Embryonic facial prominence (tissue), 1 donor: Measurements from ENCODE around the gene INTS4.
"Not testable (repeated sequence)": the region's sequence is repeated elsewhere in the genome, so short reads cannot be mapped to it uniquely, and the experiment has no call there.

ENCODE experiments used
- DNase-seq: peaks from one replicate; pipeline ENCODE4 v3.0.0-alpha.2; 2016; ENCODE audit errors: extremely low spot score

INTS4 gene

DNA sequence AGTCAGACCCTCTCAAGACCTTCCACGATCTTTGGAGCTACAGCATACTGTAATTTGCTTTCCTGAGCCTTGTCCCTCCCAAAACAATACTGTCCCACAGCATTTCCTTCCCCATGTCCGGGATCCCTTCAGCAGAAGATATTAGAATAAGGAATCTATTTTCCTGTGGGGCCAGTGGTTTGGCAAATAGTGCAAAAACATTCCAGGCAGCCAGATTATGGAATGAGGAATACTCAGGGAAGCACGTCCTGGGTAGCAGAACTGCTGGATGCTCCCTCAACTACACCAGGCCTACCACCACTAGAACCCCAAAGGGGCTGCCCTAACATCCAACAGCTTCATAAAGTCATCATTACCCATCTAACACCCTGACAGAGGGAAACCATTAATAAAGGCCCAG is 112.1 kb downstream of the INTS4 start:
- DNase-seq: no peak

DNA sequence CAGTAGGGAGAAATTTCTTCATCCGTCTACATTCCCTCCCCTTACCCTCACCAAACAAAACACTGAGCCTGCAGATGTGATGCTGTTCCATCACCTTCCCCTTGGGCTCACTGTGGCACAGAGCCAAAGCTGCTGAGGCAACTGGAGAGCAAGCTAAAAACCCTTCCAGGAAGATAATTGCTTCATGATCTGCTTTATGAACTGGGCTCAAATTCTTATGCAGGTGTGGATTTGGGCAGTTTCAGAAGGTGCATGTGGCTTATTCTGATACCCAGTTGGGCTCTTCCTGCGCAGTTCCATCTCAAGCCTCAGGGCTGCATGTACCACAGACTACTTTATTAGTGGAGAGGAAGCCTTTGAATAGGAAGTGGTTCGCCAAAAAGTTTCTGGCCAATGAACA is 115.2 kb downstream of the INTS4 start:
- DNase-seq: no peak

DNA sequence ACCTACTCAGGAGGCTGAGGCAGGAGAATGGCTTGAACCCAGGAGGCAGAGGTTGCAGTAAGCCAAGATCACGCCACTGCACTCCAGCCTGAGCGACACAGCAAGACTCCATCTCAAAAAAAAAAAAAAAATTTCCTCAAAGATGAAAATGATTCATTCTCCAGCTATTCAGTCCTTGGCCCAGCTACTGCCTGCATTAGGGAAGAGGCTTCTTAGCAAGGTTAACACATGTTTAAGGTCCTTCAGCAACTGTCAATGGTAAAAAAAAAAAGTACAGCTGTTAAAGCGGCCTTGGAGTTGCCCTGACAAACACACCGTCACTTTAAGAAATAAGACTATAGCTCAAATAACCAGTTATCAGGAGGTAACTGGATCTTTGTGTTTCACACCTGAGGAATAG is 116.2 kb downstream of the INTS4 start:
- DNase-seq: not testable (repeated sequence)

DNA sequence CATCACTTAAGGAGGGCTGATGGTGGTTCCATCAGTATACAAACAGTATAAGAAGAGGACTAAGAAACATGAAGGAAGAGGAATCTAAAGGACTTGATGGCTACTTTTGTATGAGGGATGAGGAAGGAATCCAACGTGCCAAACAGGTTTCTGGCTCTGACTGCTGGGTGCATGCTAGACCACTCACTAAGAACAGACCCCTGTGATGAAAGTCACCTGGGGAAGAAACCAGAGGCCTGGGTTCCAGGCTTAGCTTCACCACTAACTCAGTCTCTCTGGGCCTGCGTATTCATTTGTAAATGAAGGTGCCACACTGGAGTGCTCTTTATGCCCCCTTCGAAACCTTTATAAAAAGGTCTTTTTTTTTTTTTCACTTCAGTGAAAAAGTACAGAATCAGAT is 118.4 kb downstream of the INTS4 start:
- no peak for DNase-seq

DNA sequence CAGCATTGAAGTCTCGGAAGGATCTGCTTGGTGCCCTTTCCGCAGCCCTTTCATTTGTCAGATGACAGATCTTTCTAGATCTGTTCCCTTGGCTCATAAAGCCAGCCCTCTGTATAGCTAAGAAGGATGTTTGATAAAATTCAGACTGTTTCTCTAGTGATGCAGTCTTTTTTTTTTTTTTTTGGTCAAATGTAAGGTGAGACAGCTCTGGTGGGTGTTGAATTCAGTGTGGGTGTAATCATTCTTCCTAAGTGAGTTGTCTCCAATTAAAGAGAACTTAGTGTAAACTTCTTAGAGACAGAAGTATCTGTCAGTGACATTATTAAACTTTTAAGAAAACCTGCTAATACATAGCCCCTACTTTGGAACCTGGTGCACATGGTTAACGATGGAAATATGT is 120.3 kb downstream of the INTS4 start:
- no peak for DNase-seq

DNA sequence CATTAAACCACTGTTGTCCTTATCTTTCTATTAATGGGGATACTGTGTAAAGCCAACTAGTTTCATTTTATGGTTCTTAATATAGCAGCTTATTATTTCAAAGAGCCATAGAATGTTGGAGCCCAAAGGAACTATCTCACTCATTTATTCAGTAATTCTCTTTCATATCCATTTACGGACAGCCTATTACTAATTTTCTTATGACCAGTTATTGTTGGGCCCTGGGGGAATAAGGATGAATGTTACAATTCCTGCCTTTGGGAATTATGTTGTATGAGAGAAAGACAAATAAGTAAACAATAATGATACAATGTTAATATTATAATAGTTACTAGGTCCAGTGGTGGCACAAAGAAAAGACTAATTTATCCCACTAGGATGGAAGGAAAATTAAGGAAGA is 121.1 kb downstream of the INTS4 start:
- no peak for DNase-seq

DNA sequence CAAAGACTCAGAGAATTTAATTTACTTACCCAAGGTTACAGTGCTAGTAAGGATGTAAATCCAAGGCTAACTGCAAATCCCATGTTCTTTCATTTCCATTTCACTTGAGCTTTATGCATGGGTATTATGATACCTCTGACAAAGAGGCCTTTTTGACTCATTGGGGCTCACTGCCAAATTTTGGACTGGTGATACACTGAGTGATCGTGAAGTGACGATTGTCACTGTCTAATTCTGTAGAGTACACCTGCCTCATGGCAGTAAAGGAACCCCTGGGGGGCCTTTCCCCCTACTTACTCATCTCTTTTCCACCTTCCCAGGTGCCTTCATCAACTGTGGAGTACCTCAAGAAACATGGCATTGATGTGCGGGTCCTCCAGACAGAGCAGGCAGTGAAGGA is 122.6 kb downstream of the INTS4 start:
- no peak for DNase-seq

DNA sequence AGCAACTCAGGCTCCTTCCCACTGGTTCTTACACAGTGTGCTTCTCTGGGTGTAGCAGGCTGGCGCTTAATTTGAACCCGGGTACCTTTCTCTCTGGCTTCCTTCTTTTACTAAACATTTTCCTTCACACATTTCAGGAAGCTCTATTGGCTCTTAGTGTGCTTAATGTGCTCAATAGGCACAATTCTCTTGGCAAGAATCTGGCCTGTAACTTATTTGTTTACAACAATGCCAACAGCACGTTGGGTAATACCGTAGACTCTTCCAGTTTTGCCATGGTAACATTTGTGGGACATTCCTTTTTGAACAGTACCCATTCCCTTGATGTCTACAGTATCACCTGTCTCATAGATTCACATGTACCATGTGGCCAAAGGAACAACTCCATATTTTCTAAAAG is 125.7 kb downstream of the INTS4 start:
- no peak for DNase-seq

DNA sequence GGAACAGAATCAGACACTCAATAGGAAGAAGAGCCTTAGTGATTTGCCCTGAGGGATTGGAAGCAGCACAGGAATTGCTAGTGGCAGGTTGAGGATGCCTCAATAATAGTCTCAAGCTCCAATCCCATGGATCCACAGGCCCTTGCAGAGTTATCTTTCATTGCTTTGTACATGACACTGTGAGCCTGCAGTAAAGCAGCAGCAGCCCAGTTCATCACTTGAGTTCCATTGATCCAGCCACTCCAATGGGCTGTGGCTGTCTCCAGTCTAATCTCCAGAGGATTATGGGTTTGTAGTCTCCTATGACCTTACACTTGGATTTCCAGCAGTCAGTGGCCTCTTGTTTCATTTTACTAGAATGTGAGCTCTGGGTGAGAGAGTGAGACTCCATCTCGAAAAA is 128.1 kb downstream of the INTS4 start:
- DNase-seq: no peak

DNA sequence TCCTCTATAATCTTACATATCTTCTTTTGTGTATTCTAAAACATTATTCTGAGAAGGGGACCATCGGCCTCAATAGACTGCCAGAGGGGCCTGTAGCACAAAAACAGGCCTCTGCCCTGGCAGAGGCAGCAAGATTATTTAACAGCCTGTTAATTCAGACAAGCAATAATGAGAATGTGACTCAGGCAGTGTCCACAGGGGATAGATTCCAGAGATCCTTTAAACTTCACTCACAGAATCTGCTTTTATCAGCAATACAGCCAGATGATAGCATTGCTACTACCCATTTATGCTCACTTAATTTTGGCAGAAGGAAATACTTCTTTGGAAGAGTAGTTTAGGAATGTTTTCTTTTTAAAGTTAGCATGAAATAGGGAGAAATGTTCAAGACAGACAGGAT is 128.7 kb downstream of the INTS4 start:
- no peak for DNase-seq

DNA sequence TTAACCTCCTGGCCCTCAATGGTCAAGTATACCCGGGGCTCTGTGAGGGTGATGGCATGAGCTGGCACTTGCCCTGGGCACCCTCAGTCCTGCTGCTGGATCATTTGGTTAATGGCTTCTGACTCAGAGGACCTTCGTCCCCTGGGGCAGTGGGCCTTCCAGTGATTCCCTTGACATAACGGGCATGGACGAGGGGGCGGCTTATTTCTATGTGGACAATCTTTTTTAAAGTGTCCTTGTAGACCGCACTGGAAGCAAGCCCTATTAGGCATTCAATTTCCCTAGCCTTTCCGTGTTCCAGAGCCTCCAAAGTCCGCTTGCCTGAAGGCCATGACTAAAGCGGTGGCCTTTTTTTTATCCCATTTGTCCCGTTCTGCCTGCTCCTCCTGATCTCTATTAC is 133.0 kb downstream of the INTS4 start:
- DNase-seq: not testable (repeated sequence)

DNA sequence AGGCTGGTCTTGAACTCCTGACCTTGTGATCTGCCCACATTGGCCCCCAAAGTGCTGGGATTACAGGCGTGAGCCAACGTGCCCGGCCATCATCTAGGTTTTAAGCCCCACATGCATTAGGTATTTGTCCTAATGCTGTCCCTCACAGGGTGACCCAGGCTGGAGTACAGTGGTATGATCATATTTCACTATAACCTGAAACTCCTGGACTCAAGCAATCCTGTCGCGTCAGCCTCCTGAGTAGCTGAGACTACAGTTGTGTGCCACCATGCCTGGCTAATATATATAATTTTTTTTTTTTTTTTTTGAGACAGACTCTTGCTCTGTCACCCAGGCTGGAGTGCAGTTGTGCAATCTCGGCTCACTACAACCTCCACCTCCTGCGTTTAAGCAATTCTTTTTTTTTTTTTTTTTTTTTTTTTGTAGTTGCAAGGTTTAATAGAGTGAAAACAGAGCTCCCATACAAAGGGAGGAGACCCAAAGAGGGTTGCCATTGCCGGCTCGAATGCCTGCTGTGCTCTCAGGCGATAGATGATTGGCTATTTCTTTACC is 136.5 kb downstream of the INTS4 start:
- not testable (repeated sequence) for DNase-seq

DNA sequence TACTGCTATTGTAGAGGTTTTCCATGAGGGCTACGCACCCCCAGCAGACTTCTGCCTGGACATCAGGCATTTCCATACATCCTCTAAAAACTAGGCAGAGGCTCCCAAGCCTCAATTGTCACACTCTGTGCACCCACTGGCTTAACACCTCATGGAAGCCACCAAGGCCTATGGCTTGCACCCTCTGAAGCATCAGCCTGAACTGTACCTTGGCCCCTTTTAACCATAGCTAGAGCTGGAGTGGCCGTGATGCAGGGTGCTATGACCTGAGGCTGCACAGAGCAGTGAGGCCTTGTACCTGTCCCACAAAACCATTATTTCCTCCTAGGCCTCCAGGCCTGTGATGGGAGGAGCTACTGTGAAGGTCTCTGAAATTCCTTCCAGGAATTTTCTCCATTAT is 139.6 kb downstream of the INTS4 start:
- DNase-seq: no peak

DNA sequence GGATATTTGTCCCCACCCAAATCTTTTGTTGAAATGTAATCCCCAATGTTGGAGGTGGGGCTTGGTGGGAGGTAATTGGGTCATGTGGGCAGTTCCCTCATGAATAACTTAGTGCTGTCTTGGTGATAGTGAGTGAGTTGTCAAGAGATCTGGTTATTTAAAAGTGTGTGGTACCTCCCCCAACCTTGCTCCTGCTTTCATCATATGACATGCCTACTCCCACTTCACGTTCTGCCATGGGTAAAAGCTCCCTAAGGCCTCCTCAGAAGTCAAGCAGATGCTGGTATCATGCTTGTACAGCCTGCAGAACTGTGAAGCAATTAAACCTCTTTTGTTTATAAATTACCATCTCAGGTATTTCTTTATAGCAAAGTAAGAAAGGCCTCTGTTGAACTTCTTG is 143.0 kb downstream of the INTS4 start:
- DNase-seq: no peak

DNA sequence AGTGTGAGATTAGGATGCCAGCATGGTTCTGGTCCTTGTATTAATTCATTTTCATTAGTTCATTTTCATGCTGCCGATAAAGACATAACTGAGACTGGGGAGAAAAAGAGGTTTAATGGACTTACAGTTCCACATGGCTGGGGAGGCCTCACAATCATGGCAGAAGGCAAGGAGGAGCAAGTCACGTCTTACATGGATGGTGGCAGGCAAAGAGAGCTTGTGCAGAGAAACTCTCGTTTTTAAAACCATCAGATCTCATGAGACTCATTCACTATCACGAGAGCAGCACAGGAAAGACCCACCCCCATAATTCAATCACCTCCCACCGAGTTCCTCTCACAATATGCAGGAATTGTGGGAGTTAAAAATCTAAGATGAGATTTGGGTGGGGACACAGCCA is 150.8 kb downstream of the INTS4 start:
- not testable (repeated sequence) for DNase-seq

DNA sequence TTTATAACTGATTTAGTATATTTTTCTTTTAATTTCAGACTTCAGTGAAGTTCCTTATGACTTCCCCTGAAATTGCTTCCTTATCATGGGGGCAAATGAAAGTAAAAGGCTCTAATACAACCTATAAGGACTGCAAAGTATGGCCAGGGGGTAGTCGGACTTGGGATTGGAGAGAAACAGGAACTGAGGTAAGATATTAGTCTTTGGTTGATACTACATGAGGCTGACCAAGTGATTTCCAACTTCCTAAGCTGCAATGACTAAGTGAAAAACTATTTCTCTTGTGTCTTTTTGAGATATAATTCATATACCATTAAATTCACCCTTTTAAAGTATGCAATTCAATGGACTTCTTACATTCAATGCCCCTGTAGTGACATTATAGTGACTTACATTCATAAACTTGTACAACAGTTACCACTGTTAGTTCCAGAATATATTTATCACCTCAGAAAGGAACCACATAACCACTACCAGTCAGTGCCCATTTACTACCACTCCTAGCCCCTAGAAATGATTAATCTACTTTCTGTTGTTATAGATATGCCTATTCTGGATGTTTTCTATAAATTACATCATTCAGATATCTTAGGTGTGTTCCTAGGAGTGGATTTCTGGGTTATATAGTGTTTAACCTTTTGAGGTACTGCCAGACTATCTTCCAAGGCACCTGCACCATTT is 151.9 kb downstream of the INTS4 start:
- DNase-seq: no peak

DNA sequence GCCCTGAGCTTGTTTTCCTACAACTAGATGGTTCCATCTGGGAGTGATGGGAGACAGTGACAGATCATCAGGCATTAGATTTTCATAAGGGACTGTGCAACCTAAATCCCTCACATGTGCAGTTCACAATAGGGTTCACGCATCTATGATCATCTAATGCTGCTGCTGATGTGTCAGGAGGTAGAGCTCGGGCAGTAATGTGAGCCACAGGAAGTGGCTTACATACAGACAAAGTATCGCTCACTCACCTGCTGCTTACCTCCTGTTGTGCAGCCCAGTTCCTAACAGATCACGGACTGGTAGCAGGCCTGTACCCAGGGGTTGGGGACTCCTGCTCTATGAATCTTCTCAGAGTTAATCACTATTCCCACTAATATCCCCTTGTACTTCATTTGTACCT is 161.2 kb downstream of the INTS4 start:
- DNase-seq: no peak

DNA sequence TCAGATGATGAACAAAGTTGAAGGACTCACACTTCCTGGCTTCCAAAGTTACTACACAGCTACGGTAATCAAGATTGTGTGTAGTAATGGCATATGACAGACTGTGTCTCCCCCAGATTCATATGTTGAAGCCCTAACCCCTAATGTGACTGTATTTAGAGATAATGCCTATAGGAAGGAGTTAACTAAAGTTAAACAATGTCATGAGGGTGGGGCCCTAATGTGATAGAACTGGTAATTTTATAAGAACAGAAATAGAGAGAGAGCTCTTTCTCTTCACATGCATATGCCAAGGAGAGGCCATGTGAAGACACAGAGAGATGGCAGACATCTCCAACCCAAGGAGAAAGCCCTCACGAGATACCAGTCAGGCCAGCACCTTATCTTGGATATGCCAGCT is 165.5 kb downstream of the INTS4 start:
- no peak for DNase-seq
